ENCODE data around the gene SLC7A11.

Gene SLC7A11

GRCh38 chr4:138199568-138200235 is 42.4 kb downstream of the SLC7A11 start:
- no peak for DNase-seq (ENCODE audit: low spot score)
- no peak for TF ChIP-seq CTCF (IDR thresholded peaks at IDR 0.05; ENCODE audit: extremely low read depth, missing control alignments)

- TF ChIP-seq CTCF (IDR thresholded peaks at IDR 0.05; ENCODE audit: extremely low read depth, missing control alignments): no peak
- no peak for DNase-seq (ENCODE audit: low spot score)
Observed at GRCh38 chr4:138196153-138196552, 46.0 kb downstream of the SLC7A11 start.

- TF ChIP-seq CTCF (IDR thresholded peaks at IDR 0.05; ENCODE audit: extremely low read depth, missing control alignments): no peak
- no peak for DNase-seq (ENCODE audit: low spot score)
Observed at GRCh38 chr4:138193963-138194362, 48.2 kb downstream of the SLC7A11 start.

GRCh38 chr4:138192113-138192512 is 50.0 kb downstream of the SLC7A11 start:
- TF ChIP-seq CTCF (IDR thresholded peaks at IDR 0.05; ENCODE audit: extremely low read depth, missing control alignments): no peak
- no peak for DNase-seq (ENCODE audit: low spot score)

- DNase-seq (ENCODE audit: low spot score): peak; percentile 61
- TF ChIP-seq CTCF (IDR thresholded peaks at IDR 0.05; ENCODE audit: extremely low read depth, missing control alignments): no peak
Observed at GRCh38 chr4:138190452-138190858, 51.7 kb downstream of the SLC7A11 start.

- no peak for TF ChIP-seq CTCF (IDR thresholded peaks at IDR 0.05; ENCODE audit: extremely low read depth, missing control alignments)
- no peak for DNase-seq (ENCODE audit: low spot score)
Observed at GRCh38 chr4:138189206-138189605, 52.9 kb downstream of the SLC7A11 start.

- no peak for DNase-seq (ENCODE audit: low spot score)
- TF ChIP-seq CTCF (IDR thresholded peaks at IDR 0.05; ENCODE audit: extremely low read depth, missing control alignments): no peak
Observed at GRCh38 chr4:138188406-138189084, 53.6 kb downstream of the SLC7A11 start.

Measured in GM20000 (cell line).